OCI-LY7 (cell line): ENCODE measurements around the gene TMEM250. TPM values are rescaled to one million over a fixed set of nuclear protein-coding genes. Genes with fewer than 3 reads are reported as not detected.

Experiments used
- BruUV-seq: library from RNA; stranded (reverse); fragments of 400-500 nt; replicated peaks from 2 replicates; lab custom pipeline; 2021; lab: Mats Ljungman, UMichigan
- CTCF ChIA-PET: fragments of 300-600 bp; sonication (Branson Sonifier 250); formaldehyde crosslinking; loops from one replicate; lab custom pipeline; 2022; ENCODE audit warnings: antibody characterized with exemption; ENCODE audit not compliant: unreplicated experiment; lab: Charles Lee
- POLR2A ChIA-PET: fragments of 300-600 bp; sonication (Branson Sonifier 250); formaldehyde crosslinking; loops from one replicate; lab custom pipeline; 2022; ENCODE audit warnings: antibody characterized with exemption; lab: Charles Lee
- DNase-seq: peaks from one replicate; pipeline ENCODE4 v3.0.0-alpha.2; 2015; ENCODE audit warnings: low spot score
- H2AFZ ChIP-seq: fragments of 200-600 bp; sonication (generic), shearing (Covaris generic); 2 replicates; pipeline ENCODE4 v1.6.1; 2014; ENCODE audit warnings: mild to moderate bottlenecking, antibody characterized with exemption, low read length, moderate library complexity
- H3K27ac ChIP-seq: fragments of 200-600 bp; sonication (generic); 2 replicates; pipeline ENCODE4 v1.5.1; 2014; ENCODE audit warnings: mixed run types, low read depth, mild to moderate bottlenecking, moderate library complexity, low read length, inconsistent platforms; ENCODE audit not compliant: poor library complexity, severe bottlenecking
- H3K36me3 ChIP-seq: fragments of 200-600 bp; sonication (generic); 2 replicates; pipeline ENCODE4 v1.6.1; 2014; ENCODE audit warnings: mild to moderate bottlenecking, antibody characterized with exemption, low read length, moderate library complexity, mixed read lengths; ENCODE audit not compliant: insufficient read depth
- H3K4me1 ChIP-seq: fragments of 200-600 bp; sonication (generic); 2 replicates; pipeline ENCODE4 v1.5.1; 2014; ENCODE audit warnings: mild to moderate bottlenecking, low read length; ENCODE audit not compliant: insufficient read depth, poor library complexity, severe bottlenecking
- H3K4me2 ChIP-seq: fragments of 200-600 bp; sonication (generic); 2 replicates; pipeline ENCODE4 v1.6.1; 2014; ENCODE audit warnings: mild to moderate bottlenecking, low read length
- H3K4me3 ChIP-seq: fragments of 200-600 bp; sonication (generic); 2 replicates; pipeline ENCODE4 v1.5.1; 2014; ENCODE audit warnings: mild to moderate bottlenecking, low read depth, low read length; ENCODE audit not compliant: poor library complexity, severe bottlenecking
- H3K79me2 ChIP-seq: fragments of 200-600 bp; sonication (generic); 2 replicates; pipeline ENCODE4 v1.6.1; 2016; ENCODE audit warnings: low read depth, mild to moderate bottlenecking, low read length, moderate library complexity, mixed read lengths; ENCODE audit not compliant: insufficient read depth
- H3K9me2 ChIP-seq: fragments of 200-600 bp; sonication (generic); 2 replicates; pipeline ENCODE4 v1.6.1; 2016; ENCODE audit warnings: mild to moderate bottlenecking, low read length, mixed read lengths; ENCODE audit not compliant: insufficient read depth
- H3K9me3 ChIP-seq: fragments of 200-600 bp; sonication (generic); 2 replicates; pipeline ENCODE4 v1.6.1; 2014; ENCODE audit warnings: mild to moderate bottlenecking, mixed run types, low read length, mixed read lengths
- H4K20me1 ChIP-seq: fragments of 200-600 bp; sonication (generic); 2 replicates; pipeline ENCODE4 v1.6.1; 2014; ENCODE audit warnings: mild to moderate bottlenecking, antibody characterized with exemption, low read length, moderate library complexity, mixed read lengths; ENCODE audit not compliant: insufficient read depth
- CTCF ChIP-seq: fragments of 200-600 bp; sonication (generic); conservative IDR thresholded peaks from 2 replicates; pipeline ENCODE4 v1.5.1; 2014; ENCODE audit warnings: mild to moderate bottlenecking, antibody characterized with exemption, low read length, moderate library complexity, mixed read lengths
- EZH2phosphoT487 ChIP-seq: fragments of 200-600 bp; sonication (generic); IDR thresholded peaks from 2 replicates; pipeline ENCODE4 v1.6.1; 2018; ENCODE audit warnings: low read depth, borderline replicate concordance, mild to moderate bottlenecking, mixed run types, antibody characterized with exemption, low read length, moderate library complexity, mixed read lengths
- intact Hi-C: fragments of 100-400 bp; cut with micrococcal nuclease; formaldehyde crosslinking; loops from one replicate; pipeline ENCODE4 v1.10.0; 2022; ENCODE audit not compliant: unreplicated experiment
- total RNA-seq, 2 experiments: library from RNA; depleted of rRNA in 1 of 2; stranded (reverse); fragments of >200 nt in 1 of 2; shearing (Covaris generic) in 1 of 2; gene quantifications; 2 replicates each; pipeline ENCODE4 v1.2.3, GENCODE V29; 2014 to 2022

Gene TMEM250
- total RNA-seq, 2 experiments from 2014 or later, result 51.0 to 53.8 TPM

GRCh38 chr9:136095070-136096058, 23.3 kb downstream of the TMEM250 start, which contains the start of gene NACC2:
TSS of gene NACC2 (minus strand) at chr9:136095289. CDS start at chr9:136050521, 44,768 bp downstream.
- Histone ChIP-seq H2AFZ (no peak within 1 kb of the TSS), H3K9me2 (no peaks in the 10 kb centered on the region), H3K9me3 (no peaks in the 10 kb centered on the region), H3K4me1 (peaks cover 8% of the 10 kb centered on the region), H3K79me2 (no peaks in the 10 kb centered on the region), H3K4me2 (no peak within 1 kb of the TSS), H3K27ac (no peak within 1 kb of the TSS), H4K20me1 (no peaks in the 10 kb centered on the region), H3K4me3 (no peak within 1 kb of the TSS), H3K36me3 (no peaks in the 10 kb centered on the region)
- intact Hi-C loops, result no loop called here
- no peak for DNase-seq
- BruUV-seq, result no TSS peak
- CTCF ChIA-PET, result no interaction called here
- POLR2A ChIA-PET, result no interaction called here
- TF ChIP-seq CTCF (no peak), EZH2phosphoT487 (no peak)

- Histone ChIP-seq H3K4me1 (peaks cover 11% of the 10 kb centered on the region), H3K79me2 (no peaks in the 10 kb centered on the region), H4K20me1 (no peaks in the 10 kb centered on the region), H3K9me3 (no peaks in the 10 kb centered on the region), H3K4me2 (no peak overlapping the region), H3K4me3 (no peak overlapping the region), H3K27ac (no peak overlapping the region), H3K36me3 (no peaks in the 10 kb centered on the region), H2AFZ (no peak overlapping the region), H3K9me2 (no peaks in the 10 kb centered on the region)
- DNase-seq, result no peak
- TF ChIP-seq EZH2phosphoT487, result no peak
- TF ChIP-seq CTCF, result no peak
- BruUV-seq, result no TSS peak
- ChIA-PET CTCF (no interaction called here), POLR2A (interaction anchor here (0.5 kb wide), 1 partner anchor 10 kb away, joined by 5 read pairs; no protein-coding TSS in a partner anchor)
- intact Hi-C loops, result no loop called here
These were observed 24.4 kb downstream of the TMEM250 start for GRCh38 chr9:136093995-136094881.
